Hepatocyte (in vitro differentiated cells): ENCODE results near the gene C5AR2.

Experiments
- CTCF ChIP-seq: fragments of 200-600 bp; sonication (generic); IDR thresholded peaks from 2 replicates; pipeline ENCODE4 v1.5.1; 2016; ENCODE audit warnings: antibody characterized with exemption, mild to moderate bottlenecking; ENCODE audit not compliant: poor library complexity
- EZH2 ChIP-seq: fragments of 200-600 bp; sonication (generic); IDR thresholded peaks from 2 replicates; pipeline ENCODE4 v1.6.1; 2016; ENCODE audit warnings: antibody characterized with exemption, mild to moderate bottlenecking, borderline replicate concordance
- EZH2phosphoT487 ChIP-seq: fragments of 200-600 bp; sonication (generic); IDR thresholded peaks from one replicate; pipeline ENCODE4 v1.6.1; 2018; ENCODE audit warnings: antibody characterized with exemption, mild to moderate bottlenecking, low read depth, moderate library complexity; ENCODE audit not compliant: unreplicated experiment, severe bottlenecking

GRCh38 chr19:47389150-47389556 lies 57.2 kb downstream of the C5AR2 start:
- TF ChIP-seq EZH2 (no peak), CTCF (no peak), EZH2phosphoT487 (no peak)
